ENCODE data around the gene PARP11.
A peak's percentile ranks its signal among the peaks of the same experiment; 100 is the strongest.

The PARP11 gene

GRCh38 chr12:3872800-3873636 lies at the start of gene PARP11:
PARP11 (minus strand) TSS chr12:3873399; CDS start chr12:3873229, 170 bp downstream.
- DNase-seq: peak; percentile 99

- DNase-seq: no peak
These were observed 48.8 kb upstream of the PARP11 start for GRCh38 chr12:3922033-3922432.

- no peak for DNase-seq
These were observed 48.3 kb upstream of the PARP11 start for GRCh38 chr12:3921526-3921925.

GRCh38 chr12:3921151-3921471 lies 47.9 kb upstream of the PARP11 start:
- no peak for DNase-seq

- no peak for DNase-seq
These were observed 47.4 kb upstream of the PARP11 start for GRCh38 chr12:3920351-3921150.

GRCh38 chr12:3913278-3913677 lies 40.1 kb upstream of the PARP11 start:
- DNase-seq: no peak

GRCh38 chr12:3912863-3913262 lies 39.7 kb upstream of the PARP11 start:
- DNase-seq: no peak

GRCh38 chr12:3911409-3911808 lies 38.2 kb upstream of the PARP11 start:
- peak; percentile 19 for DNase-seq

GRCh38 chr12:3905664-3906063 lies 32.5 kb upstream of the PARP11 start:
- no peak for DNase-seq

- DNase-seq: no peak
These were observed 31.8 kb upstream of the PARP11 start for GRCh38 chr12:3904999-3905398.

GRCh38 chr12:3902921-3903320 lies 29.7 kb upstream of the PARP11 start:
- DNase-seq: no peak

GRCh38 chr12:3901116-3901515 lies 27.9 kb upstream of the PARP11 start:
- DNase-seq: no peak

- DNase-seq: no peak
These were observed 25.6 kb upstream of the PARP11 start for GRCh38 chr12:3898756-3899155.

- peak; percentile 46 for DNase-seq
These were observed 24.3 kb upstream of the PARP11 start for GRCh38 chr12:3897371-3897971.

- peak; percentile 82 for DNase-seq
These were observed 23.7 kb upstream of the PARP11 start for GRCh38 chr12:3896801-3897351.

- DNase-seq: no peak
These were observed 23.2 kb upstream of the PARP11 start for GRCh38 chr12:3896356-3896755.

GRCh38 chr12:3892631-3893030 lies 19.4 kb upstream of the PARP11 start:
- DNase-seq: no peak

- DNase-seq: no peak
These were observed 18.0 kb upstream of the PARP11 start for GRCh38 chr12:3891201-3891600.

- DNase-seq: peak; percentile 33
These were observed 15.5 kb upstream of the PARP11 start for GRCh38 chr12:3888659-3889058.

GRCh38 chr12:3885277-3886094 lies 12.3 kb upstream of the PARP11 start:
- DNase-seq: peak; percentile 76

- DNase-seq: no peak
These were observed 11.5 kb upstream of the PARP11 start for GRCh38 chr12:3884671-3885070.

GRCh38 chr12:3882896-3883564 lies 9.8 kb upstream of the PARP11 start:
- DNase-seq: no peak
